C4-2B (cell line): ENCODE data around the gene KHDC3L.

Source experiments
- ZFX ChIP-seq: fragments of 450-650 bp; IDR thresholded peaks from 2 replicates; pipeline ENCODE4 v1.6.1; 2017
- TF ChIP-seq, protein P1 (sequence below): fragments of 450-650 bp; conservative IDR thresholded peaks from 2 replicates; pipeline ENCODE4 v1.5.1; 2017; ENCODE audit warnings: mild to moderate bottlenecking

DNA sequence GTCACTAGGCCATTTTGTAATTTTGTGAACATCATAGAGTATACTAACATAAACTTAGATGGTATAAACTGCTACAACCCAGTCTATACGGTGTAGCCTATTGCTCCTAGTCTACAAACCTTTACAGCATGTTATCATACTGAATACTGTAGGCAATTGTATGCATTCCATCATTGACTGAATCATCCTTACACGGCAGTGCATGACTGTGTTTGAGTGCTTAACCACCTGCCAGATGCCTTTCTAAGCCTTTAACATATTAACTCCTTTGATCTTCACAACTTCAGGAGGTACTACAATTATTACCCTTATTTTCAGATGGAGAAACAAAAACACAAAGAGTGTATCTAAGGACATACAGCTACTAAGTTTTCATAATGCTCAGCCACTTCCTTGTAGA, 22.4 kb upstream of the KHDC3L start:
- TF ChIP-seq, protein P1, sequence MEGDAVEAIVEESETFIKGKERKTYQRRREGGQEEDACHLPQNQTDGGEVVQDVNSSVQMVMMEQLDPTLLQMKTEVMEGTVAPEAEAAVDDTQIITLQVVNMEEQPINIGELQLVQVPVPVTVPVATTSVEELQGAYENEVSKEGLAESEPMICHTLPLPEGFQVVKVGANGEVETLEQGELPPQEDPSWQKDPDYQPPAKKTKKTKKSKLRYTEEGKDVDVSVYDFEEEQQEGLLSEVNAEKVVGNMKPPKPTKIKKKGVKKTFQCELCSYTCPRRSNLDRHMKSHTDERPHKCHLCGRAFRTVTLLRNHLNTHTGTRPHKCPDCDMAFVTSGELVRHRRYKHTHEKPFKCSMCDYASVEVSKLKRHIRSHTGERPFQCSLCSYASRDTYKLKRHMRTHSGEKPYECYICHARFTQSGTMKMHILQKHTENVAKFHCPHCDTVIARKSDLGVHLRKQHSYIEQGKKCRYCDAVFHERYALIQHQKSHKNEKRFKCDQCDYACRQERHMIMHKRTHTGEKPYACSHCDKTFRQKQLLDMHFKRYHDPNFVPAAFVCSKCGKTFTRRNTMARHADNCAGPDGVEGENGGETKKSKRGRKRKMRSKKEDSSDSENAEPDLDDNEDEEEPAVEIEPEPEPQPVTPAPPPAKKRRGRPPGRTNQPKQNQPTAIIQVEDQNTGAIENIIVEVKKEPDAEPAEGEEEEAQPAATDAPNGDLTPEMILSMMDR = no peak
- no peak for TF ChIP-seq ZFX
